SU-DHL-6 (cell line): ENCODE measurements around the gene FAAH.

Experiments
- EZH2phosphoT487 ChIP-seq: fragments of 200-600 bp; sonication (generic), shearing (Covaris generic); conservative IDR thresholded peaks from 2 replicates; pipeline ENCODE4 v1.6.1; 2018; ENCODE audit warnings: mild to moderate bottlenecking, antibody characterized with exemption, low read length, moderate library complexity, mixed read lengths
- TF ChIP-seq, protein P1 (sequence below): fragments of 200-600 bp; sonication (generic); IDR thresholded peaks from one replicate; pipeline ENCODE4 v1.5.1; 2017; ENCODE audit warnings: antibody characterized with exemption, mild to moderate bottlenecking, low read length, moderate library complexity; ENCODE audit not compliant: insufficient read depth, poor library complexity, severe bottlenecking

DNA sequence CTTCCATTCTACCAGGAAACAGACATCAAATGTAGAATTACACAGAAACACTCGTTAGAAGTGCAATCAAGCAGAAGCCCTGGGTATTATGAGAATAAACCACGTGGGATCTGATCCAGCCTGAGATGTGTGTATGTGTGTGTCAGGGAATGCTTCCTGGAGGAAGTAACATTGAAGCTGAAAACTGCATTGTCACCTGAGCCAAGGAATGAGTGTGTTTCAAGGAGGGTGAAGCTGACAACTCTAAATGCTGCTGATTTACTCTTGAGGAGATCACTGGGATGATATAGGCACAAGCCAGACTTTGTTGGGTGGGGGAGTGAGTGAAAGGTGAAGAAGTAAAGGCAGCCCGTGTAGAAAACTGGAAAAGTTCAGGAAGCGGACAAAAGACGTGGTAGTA is 27.6 kb downstream of the FAAH start:
- TF ChIP-seq, protein P1, sequence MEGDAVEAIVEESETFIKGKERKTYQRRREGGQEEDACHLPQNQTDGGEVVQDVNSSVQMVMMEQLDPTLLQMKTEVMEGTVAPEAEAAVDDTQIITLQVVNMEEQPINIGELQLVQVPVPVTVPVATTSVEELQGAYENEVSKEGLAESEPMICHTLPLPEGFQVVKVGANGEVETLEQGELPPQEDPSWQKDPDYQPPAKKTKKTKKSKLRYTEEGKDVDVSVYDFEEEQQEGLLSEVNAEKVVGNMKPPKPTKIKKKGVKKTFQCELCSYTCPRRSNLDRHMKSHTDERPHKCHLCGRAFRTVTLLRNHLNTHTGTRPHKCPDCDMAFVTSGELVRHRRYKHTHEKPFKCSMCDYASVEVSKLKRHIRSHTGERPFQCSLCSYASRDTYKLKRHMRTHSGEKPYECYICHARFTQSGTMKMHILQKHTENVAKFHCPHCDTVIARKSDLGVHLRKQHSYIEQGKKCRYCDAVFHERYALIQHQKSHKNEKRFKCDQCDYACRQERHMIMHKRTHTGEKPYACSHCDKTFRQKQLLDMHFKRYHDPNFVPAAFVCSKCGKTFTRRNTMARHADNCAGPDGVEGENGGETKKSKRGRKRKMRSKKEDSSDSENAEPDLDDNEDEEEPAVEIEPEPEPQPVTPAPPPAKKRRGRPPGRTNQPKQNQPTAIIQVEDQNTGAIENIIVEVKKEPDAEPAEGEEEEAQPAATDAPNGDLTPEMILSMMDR, result no peak
- no peak for TF ChIP-seq EZH2phosphoT487
